Epithelial cell of prostate (primary cell): ENCODE measurements around the gene CKMT1A.
A peak's percentile ranks its signal among the peaks of the same experiment; 100 is the strongest.
"Not testable (repeated sequence)": the region's sequence is repeated elsewhere in the genome, so short reads cannot be mapped to it uniquely, and the experiment has no call there.

Source experiments
- DNase-seq: peaks from one replicate; pipeline ENCODE4 v3.0.0-alpha.2; 2011; ENCODE audit warnings: low read depth, low spot score
- H3K27ac ChIP-seq: fragments of 450-650 bp; 2 replicates; pipeline ENCODE4 v1.5.1; 2017; ENCODE audit warnings: mild to moderate bottlenecking

Gene CKMT1A

GRCh38 chr15:43746903-43747309 lies 53.2 kb downstream of the CKMT1A start:
- not testable (repeated sequence) for DNase-seq
- H3K27ac ChIP-seq, result peak overlapping the region; percentile 73

- no peak overlapping the region for H3K27ac ChIP-seq
- DNase-seq, result no peak
Measured at GRCh38 chr15:43748376-43748775, 54.7 kb downstream of the CKMT1A start.
